Stimulated activated CD4-positive, alpha-beta T cell treated with anti-CD3 and anti-CD28 coated beads, Interleukin-1b, Interleukin-23, amount 100 ng/mL, for 4 hours (primary cell): ENCODE data around the gene STEAP3.
A peak's percentile ranks its signal among the peaks of the same experiment; 100 is the strongest.
"Not testable (repeated sequence)": the region's sequence is repeated elsewhere in the genome, so short reads cannot be mapped to it uniquely, and the experiment has no call there.

Experiments
- DNase-seq, 2 donors: peaks; one replicate each; pipeline ENCODE4 v3.0.0-alpha.2; 2020; ENCODE audit warnings: low read depth in 2 of 2

Gene STEAP3

DNA sequence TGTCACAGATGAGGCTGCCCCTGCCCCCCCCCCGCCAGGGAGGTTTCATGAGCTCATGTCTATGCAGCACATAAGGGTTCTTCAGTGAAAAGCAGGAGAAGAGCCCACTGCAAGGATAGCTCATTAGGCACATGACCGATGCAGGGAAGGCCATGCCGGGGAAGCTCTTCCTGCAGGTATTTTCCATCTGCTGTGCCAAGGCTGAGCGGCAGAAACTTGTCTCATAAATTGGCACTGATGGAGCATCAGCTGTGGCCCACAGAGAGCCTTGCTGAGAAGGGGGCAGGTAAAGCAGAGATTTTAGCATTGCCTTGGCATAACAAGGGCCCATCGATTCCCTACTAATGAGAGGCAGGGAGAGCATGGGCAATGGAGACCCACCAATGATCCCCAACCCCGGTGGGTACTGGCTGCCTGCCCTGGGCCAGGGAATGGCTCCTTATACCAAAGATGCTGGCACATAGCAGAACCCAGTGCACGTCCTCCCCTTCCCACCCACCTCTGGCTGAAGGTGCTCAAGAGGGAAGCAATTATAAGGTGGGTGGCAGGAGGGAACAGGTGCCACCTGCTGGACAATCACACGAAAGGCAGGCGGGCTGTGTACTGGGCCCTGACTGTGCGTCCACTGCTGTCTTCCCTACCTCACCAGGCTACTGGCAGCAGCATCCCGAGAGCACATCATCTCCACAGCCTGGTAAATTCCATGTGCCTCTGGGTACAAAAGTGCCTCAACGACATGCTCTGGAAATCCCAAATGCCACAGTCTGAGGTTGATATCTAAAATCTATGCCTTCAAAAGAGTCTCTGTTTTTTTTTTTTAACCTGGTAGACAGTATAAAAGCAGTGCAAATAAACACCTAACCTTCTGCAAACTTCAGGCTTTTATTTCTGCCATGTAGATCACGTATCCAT lies 41.4 kb downstream of the STEAP3 start:
- no peak for DNase-seq

DNA sequence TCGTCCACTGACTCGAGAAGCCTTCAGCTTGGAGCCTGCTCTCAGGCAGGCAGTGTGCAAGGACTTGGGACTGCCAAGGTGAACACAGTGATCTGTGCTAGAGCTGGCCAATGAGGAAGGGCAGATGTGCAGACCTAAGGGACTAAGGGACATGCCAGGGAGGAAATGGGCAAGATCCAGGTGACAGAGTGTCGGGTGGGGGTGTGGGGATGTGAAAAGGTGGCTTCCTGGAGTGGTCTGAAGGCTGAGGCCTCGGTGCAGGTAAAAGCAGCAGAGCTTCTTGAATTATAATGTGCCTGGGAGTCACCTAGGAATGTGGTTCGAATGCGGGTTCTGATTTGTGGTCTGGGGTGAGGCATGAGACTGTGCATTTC lies 42.0 kb downstream of the STEAP3 start:
- DNase-seq = no peak

DNA sequence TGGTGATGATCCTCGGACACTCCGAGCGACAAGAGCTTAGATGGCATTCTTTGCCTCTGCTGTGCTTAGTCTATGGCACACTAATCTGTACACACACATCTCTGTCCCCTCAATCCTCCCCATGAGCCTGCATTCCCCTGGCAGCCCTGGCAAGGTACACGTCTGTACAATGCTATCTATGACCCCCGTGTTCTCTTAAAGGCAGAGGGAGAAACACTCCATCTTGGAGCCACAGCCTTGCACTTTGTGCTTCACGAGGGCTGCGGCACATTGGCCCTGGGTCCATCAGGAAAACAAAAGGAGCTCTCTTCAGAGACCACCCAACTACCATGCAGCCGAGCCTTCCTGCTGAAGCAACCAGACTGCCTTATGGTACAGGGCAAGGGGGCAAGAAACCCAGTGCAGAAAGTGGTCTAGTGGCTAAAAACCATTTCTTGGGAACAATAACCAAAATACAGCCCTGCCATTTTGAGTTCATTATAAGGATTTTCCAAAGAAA lies 42.5 kb downstream of the STEAP3 start:
- no peak for DNase-seq

DNA sequence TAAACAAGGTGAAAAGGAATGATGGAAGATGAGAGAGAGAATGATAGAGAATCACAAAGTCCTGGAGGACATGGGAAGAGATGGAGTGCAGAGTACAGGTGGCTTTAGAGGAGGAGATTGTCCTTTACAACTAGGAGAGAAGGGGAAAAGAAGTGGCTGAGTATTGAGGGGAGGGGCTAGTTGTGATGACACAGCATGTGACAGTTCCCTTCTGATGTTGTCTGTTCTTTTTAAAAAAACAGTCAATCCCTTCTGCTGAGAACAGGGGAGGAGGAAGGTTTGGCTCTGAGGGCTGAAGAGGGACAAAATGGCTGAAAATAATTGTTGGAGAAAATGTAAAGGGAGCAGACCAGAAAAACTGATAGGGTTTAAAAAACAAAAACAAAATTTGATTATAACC lies 44.0 kb downstream of the STEAP3 start:
- DNase-seq = no peak

DNA sequence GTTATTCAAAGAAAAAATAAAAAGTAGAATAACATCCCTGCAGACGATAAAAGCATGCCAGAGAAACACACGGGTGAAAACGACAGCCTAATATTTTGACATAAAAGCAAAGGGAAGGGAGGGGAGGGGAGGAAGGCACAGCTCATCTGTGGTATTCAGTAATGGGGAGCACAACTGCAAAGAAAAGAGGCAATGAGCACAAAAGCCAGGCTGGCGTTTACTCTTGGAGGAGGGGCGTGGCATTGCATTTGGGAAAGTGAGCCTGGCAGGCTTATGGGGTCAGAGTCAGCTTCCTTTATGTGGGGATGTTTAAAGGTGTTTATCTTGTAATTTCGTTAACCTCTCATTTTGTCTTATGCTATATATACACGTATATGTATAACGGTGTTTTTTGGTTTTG lies 53.2 kb downstream of the STEAP3 start:
- no peak for DNase-seq

DNA sequence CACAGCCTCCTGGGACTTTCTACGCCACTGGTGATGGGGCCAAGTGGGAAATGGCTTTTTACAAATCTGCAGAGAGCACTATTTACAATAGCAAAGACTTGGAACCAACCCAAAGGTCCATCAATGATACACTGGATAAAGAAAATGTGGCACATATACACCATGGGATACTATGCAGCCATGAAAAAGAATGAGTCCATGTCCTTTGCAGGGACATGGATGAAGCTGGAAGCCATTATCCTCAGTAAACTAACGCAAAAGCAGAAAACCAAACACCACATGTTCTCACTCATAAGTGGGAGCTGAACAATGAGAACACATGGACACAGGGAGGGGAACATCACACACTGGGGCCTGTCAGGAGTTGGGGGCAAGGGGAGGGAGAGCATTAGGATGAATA lies 54.8 kb downstream of the STEAP3 start:
- DNase-seq = not testable (repeated sequence)

DNA sequence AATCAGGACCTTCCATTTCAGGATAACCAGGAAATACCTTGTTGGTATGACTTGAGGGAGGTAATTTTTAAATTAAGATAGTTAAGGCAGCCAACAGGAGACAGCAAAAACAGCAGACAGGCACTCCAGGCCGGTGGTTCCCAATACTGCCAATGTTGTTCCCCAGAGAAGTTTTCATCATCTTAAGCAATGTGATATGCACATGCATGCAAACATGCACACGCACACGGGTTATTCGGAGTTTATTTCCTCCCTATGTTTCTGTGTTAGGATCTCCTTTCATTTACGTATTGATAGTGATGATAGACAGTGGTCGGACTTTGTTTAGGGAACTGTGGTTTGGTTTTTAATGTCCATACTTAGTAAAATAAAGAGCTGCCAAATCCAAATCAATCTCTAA lies 55.3 kb downstream of the STEAP3 start:
- DNase-seq = no peak

DNA sequence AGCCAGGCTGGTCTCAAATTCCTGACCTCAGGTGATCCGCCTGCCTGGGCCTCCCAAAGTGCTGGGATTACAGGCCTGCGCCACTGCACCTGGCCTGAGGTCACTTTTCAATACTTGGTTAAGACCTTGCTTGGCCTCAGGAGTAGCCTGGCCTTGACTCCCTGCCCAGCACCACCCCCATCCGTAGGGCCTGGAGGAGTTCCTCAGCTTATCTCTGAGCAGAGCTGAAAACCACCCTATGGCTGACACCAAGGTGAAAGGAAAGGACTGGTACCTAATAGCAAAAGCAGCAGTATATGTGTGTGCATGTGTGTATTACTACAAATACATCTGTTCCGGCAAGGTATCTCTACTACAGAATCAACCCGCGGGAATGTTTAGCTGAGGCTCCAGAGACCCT lies 56.0 kb downstream of the STEAP3 start:
- no peak for DNase-seq

DNA sequence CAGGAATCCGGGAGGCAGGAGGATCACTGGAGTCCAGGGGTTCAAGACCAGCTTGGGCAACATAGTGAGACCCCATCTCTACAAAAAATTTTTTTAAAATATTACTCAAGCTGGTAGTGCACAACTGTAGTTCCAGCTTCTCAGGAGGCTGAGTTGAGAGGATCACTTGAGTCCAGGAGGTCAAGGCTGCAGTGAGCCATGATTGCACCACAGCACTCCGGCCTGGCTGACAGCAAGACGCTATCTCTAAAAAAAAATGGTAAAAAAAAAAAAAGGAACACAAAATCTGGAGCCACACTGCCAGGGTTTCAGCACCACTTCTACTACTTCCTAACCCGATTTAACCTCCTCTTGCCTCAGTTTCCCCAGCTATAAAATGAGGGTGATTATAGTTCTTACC lies 57.0 kb downstream of the STEAP3 start:
- no peak for DNase-seq

DNA sequence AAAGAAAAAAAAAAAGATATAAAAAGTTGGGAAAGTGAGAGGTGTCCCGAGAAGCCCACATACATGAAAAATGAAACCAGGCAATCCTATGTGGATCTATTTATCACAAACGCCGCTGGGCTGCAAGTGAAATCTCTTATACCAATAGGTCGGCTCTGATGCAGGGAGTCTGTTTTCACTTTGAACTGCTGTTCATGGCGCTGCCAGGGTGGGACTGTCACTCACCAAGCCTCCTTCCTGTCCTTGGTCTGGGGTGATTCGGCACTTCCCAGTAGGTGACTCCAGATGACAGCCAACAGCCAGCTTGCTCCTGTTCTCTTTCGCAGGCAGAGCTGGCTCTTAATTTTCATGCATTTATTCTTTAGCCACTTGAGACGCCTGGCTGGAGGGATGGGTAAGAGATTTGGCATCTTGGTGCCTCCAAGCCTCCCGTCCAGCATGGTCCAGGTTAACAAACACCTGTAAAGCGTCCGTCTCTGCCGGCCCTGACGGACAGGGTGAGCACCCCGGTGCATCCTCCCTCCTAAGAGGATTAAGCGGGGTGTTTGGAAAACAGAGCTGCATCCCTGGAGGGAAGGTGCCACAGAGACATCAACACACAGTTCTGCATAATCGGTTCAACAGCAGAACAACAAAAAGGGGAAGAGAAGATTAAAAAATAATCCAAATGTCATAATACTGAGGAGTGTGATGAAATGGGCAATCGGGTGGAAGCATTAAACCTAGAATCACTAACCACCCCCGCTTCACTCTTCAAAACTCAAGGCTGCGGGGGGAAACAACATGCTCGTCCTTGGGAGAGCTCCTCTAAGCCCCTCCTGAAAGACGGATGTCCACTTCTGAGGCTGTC lies 58.7 kb downstream of the STEAP3 start:
- DNase-seq = no peak

DNA sequence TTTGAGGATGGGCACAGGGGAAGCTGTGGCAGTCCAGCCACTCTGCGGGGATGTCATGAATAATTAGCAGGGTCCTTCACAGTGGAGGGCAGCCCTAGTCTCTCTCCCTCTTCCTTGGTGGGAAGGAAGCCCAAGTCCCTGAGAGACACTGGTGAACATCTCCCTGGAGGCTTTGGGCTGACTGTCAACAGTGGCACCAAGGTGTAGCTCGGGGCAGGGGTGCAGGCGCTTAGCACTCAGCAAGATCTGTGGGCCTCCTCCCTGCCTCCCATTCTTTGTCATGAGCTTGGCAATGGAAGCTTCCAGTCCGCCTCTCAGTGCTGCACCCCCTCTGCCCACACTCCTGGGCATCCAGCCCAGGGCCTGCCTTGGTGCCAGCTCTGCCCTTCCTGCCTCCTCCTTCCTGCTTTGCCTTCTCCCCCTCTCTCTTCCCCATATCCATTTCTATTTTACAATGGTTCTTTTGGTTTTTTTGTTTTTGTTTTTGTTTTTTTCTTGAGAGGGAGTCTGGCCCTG lies 59.4 kb downstream of the STEAP3 start:
- DNase-seq = no peak

DNA sequence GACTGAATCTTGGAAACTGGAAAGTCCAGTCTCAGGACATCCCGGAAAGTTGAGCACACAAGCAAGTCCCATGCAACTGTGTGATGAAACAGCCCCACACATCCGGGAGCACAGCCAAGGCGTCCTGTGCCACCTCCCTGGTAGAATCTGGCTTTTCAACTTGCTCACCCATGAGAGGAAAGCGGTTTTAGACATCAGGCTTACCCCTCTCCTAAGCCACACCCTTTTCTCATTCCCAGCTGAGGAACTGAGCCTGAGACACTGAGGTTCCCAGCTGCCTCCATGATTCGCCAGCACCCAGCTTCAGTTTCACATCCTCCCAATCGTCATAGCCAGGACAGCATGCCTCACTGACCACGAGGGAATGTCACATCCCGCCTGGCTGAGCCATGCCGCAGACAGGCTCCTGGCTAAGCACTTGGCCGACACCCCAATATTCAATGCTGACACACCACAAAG lies 60.3 kb downstream of the STEAP3 start:
- DNase-seq = no peak

DNA sequence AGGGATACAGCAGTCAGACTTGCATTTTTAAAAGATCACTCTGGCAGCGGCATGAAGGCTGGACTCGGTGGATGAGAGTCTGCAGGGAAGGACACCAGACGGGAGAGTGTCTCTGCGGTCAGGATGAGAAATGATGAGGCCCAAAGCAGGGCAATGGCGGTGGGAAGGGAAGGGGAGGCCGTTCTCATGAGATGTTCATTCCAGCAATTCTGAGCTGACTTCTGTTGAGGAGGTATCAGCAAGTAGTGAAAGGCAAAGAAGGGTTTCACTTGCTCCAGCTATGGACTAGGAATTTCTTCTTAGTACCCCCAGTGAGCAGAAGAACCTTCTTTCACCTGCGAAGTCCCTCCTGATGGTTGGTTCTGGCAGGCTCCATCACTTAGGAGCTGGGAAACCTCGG lies 63.0 kb downstream of the STEAP3 start:
- no peak for DNase-seq

DNA sequence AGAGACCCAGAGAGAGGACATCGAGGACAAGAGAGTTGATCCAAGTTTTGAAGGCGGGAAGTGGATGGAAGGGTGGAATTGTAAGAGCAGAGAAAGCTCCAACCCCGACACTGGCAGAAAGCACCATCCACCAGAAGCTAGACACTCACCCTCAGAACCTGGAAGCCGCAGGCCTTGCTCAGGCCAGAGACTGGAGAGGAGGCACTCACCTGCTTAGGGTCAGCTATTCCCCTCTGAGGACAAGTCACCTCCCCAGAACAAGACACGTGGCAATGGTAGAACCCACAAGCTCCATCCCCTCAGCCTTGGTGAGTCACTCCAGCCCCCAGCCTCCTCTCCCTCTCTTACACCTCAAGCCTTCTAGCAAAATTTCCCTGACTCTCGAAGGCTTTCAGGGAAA lies 64.9 kb downstream of the STEAP3 start:
- DNase-seq = no peak

DNA sequence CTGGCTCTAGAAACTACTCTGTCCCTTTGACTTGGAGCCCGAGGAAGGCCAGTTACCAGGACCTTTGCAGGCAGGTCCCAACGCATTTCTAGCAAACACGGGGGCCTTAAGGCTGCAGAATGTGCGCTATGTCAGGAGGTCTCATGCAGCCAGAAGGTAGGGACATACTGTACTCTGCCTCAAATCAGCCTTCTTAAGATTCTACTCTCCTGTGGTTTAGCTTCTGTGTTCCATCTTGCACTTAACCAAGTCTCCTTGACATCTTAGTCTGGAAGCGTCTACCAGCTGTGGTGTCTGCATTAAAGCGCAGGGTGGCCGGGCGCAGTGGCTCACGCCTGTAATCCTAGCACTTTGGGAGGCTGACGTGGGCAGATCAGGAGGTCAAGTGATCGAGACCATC lies 65.5 kb downstream of the STEAP3 start:
- no peak for DNase-seq

DNA sequence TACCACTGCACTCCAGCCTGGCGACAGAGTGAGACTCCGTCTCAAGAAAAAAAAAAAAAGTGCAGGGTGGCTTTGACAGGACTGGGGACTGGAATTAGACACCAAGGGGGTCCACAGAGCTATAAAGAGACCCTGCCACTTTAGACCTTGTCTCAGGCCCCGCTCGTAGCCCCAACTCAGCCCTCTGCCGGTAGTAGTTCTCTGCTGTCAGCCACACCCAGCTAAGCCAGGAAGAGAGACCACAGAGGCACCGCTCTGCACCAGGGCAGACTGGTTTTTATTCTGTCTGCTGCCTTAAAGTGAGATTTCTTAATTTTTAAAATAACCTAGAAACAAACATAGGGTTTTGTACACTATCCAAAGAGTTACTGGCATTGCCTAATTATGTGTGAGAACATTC lies 66.0 kb downstream of the STEAP3 start:
- no peak for DNase-seq

DNA sequence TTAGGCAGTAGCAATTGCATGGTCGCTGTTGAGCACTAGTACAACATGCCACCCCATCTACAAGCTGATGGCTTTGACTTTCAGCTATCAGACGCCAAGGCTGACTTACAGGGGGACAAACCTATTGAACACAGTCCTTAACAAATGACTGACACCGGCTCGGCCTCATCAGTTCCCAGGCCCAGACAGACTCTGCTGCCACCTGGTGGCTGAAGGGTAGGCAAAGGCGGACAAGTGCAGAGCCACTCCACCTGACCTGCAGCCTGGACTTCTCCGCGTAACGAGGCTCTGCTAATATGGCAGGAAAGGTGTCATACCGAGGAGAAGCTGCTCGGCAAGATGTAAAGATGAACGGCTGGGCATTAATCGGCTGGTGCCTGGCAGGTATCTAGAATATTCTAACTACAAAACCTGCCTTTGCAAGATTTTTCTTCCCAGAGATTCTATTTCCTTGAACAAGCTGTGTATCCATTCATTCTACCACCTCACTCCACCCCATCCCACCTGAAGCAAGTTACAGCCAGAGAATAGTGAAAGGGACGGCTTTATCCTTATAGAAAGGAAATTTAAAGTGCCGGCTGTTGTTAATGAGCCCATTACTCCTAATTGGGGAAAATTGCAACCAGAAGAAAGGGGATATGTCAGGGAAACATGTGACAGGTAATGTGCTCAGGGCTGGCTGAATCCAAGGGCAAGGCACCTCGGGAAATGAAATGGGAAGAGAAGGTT lies 67.4 kb downstream of the STEAP3 start:
- DNase-seq = peak; percentile 51 to 54

DNA sequence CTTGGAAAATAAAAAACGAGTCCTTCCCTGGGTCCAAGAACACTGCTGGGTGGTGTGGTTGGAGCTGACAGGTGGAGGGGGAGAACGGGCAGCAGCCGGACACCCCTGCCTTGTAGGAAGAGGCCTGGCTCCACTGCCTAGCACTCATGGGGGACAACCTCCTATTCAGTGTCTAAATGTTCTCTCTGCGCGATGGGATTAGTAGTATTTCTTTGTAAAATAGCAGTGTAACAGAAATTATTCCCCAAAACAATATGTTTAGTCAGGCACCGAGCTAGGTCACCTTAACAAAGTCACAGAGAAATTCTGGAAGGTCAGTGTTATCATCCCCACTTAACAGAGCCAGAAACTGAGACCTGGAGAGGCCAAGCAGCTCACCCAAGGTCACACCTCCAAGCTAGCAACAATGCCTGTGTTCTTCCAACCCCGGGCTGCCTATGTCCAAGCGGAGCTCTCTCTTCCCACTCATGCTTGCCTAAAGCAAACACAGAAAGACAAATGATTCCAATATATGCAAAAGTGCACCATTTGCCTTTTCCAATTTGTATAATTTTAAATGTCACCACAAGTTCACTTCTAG lies 68.0 kb downstream of the STEAP3 start:
- DNase-seq = no peak

DNA sequence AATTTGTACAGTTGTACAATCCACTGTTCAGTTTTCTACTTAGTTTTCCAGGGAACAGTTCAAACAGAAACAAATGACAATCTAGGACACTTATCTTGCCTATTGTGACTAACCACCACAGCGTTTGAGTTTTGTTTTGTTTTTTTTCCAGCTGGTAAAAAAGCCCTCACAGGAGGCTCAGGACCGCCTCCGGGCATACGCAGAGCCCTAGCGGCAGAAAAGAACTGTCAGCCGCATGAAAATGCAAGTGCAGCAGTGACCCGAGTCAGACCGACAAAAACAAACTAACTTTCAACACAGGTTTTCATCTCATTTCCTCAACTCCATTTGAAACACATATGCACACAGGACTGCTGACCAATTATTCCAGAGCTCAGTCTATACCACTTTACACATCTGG lies 68.6 kb downstream of the STEAP3 start:
- DNase-seq = no peak

DNA sequence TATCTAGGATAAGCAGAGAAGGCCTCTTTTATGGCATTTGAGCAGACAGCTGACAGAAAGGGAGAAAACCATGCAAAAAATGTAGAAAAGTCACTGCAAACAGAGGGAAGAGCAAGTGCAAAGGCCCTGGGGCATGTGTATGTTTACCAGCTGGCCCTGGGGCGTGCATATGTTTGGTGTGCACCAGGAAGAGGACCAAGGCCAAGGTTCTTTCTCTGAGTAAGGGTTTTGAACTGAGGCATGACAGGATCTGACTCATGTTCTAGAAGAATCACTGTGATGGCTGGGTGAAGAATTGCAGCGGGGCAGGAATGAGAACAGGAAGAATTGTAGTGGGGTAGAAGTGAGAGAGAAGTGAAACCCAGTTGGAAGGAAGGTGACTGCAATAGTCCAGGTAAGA lies 69.6 kb downstream of the STEAP3 start:
- DNase-seq = no peak

DNA sequence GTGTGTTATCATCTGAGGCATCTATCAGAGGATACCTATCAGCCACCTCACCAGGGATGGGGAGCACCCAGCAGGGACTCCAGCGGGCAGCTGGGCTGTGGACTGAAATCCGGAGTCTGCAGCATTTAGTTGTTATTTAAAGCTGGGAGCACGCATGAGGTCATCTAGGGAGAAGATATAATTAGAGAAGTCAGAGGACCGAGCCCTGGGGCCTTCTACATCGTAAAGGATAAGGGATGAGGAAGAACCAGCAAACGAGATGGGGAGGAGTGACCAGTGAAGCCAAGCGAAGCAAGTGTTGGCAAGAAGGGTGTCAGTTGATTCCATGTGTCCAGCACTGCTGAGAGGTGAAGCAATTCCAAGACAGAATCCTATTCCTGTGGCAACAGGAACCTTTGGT lies 70.3 kb downstream of the STEAP3 start:
- DNase-seq = no peak
